ENCODE measurements around the gene CACHD1.
A peak's percentile ranks its signal among the peaks of the same experiment; 100 is the strongest.

The CACHD1 gene

DNA sequence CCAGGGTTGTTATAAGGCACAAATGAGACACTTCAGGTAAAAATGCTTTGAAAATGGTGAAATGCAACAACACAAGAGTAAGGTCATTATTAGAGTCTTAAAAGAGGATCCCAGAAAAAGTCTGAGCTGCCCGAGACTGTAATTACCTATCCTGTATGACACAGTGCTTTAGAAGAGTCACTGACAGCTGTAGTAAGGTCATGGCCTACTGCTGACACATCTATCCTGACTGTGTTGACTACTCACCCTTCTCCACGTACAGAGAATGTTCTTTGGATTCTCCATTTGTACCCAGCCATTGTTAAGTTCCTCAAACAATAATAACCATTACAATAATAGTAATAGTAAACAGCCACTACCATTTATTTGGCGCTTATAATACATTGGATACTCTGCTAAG is 104.4 kb downstream of the CACHD1 start:
- no peaks in the 10 kb centered on the region for H3K9me3 ChIP-seq (ENCODE audit: control extremely low read depth in 1 of 5, control insufficient read depth in 4 of 5, insufficient read depth in 2 of 5, low read depth in 1 of 5, low read length in 4 of 5)
- H3K4me1 ChIP-seq (ENCODE audit: control extremely low read depth in 1 of 4, control insufficient read depth in 4 of 4, insufficient read depth in 4 of 4, low read length in 3 of 4): peaks cover 0 to 4% (median 0%) of the 10 kb centered on the region in 4 experiments
- H3K27me3 ChIP-seq (replicated peaks in 2 of 5; ENCODE audit: control insufficient read depth in 4 of 5, insufficient read depth in 5 of 5, low read length in 4 of 5): no peaks in the 10 kb centered on the region
- H3K36me3 ChIP-seq (ENCODE audit: control insufficient read depth in 4 of 4, insufficient read depth in 4 of 4, low read length in 3 of 4): no peaks in the 10 kb centered on the region
- H3K4me3 ChIP-seq (ENCODE audit: control insufficient read depth in 1 of 7, extremely low read depth in 1 of 7, insufficient read depth in 4 of 7, low read depth in 2 of 7, low read length in 6 of 7): no peak overlapping the region
- CTCF ChIA-PET: interaction anchor here (1.0 kb wide), 1 partner anchor 13 kb away, joined by 4 read pairs; no protein-coding TSS in a partner anchor
- DNase-seq: no peak
- WGBS (ENCODE audit: insufficient coverage): 90% methylated on average over 2 of the region's 3 CpGs
- POLR2A ChIA-PET: no interaction called here
- no peak overlapping the region for H3K27ac ChIP-seq (ENCODE audit: insufficient read depth in 1 of 2, low read depth in 1 of 2, low read length in 2 of 2, poor library complexity in 1 of 2, severe bottlenecking in 2 of 2)

DNA sequence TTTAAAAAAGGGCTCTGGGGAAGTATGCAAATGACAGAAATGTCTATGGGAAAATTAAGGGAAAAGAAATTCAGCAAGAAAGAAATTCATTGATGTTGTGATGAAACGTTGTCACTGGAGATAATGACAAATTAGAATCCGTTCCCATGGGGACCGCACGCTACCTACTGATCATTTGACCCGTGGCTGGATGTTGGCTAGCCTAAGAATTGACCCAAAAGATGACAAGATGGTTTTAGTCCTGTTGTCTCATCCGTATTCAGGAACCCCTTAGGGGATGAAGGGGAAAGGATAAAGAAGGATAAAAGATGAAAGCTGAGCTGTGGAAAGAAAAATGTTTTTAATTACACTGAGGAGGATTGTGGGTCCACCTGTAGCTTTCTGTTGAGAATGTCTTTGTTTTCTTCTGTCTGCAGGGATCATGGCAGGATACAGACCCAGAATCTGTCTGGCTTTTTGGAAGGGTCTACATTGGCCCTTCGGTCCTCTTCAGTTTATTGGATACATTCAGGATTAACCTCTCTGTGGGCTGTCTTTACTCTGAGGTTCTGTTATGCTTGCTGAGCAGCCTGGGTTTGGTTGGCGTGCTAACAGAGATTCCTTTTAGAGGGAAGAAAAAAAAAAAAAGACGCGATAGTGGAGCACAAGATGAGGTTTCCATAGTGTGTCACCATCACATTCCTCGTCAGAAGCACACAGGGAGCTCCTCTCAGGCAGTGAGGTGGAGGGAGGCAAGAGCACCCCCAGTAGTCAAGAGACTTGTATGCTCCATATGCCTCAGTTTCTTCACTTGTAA is 106.2 kb downstream of the CACHD1 start:
- 98% methylated on average over 6 of the region's 11 CpGs for WGBS (ENCODE audit: insufficient coverage)
- ChIA-PET POLR2A (no interaction called here), CTCF (no interaction called here)

DNA sequence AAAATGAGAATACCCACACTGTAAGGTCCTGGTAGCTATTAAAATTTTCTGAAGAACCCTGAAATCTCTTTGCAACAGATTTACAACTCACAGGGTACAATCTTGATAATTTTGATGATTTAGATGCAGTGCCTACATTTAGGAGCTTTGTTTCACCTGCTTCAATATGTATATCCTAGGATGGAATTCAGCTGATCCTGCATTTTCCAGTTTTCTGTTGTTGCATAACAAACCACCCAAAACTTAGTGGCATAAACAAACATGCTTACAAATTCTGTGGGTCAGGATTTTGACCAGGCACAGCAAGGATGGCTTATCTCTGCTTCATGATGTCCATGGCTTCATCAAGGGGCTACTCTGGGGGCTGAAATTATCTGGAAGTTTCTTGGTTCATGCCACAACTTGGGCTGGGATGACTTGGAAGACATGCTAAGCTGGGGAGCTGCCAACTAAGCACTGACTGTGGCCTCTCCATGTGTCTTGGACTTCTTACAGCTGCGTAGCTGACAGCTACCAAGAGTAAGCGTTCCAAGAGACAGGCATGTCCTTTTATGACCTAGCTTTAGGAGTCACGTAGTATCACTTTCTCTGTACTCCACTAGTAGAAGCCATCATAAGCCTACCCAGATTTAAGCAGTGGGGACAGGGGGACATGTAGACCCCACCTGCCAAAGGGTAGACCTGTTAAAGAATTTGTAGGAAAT is 108.5 kb downstream of the CACHD1 start:
- CTCF ChIA-PET: interaction anchor here (1.5 kb wide), 1 partner anchor 8 kb away, joined by 3 read pairs; no protein-coding TSS in a partner anchor

More for the DNA sequence above, 106.2 kb downstream of the CACHD1 start:
- no peaks in the 10 kb centered on the region for H3K36me3 ChIP-seq (ENCODE audit: control insufficient read depth in 4 of 4, insufficient read depth in 4 of 4, low read length in 3 of 4)
- no peak for DNase-seq
- no peak overlapping the region for H3K27ac ChIP-seq (ENCODE audit: insufficient read depth in 1 of 2, low read depth in 1 of 2, low read length in 2 of 2, poor library complexity in 1 of 2, severe bottlenecking in 2 of 2)
- H3K4me3 ChIP-seq (ENCODE audit: control insufficient read depth in 1 of 7, extremely low read depth in 1 of 7, insufficient read depth in 4 of 7, low read depth in 2 of 7, low read length in 6 of 7): no peak overlapping the region
- H3K27me3 ChIP-seq (replicated peaks in 2 of 5; ENCODE audit: control insufficient read depth in 4 of 5, insufficient read depth in 5 of 5, low read length in 4 of 5): no peaks in the 10 kb centered on the region
- H3K4me1 ChIP-seq (ENCODE audit: control extremely low read depth in 1 of 4, control insufficient read depth in 4 of 4, insufficient read depth in 4 of 4, low read length in 3 of 4): no peaks in the 10 kb centered on the region
- no peaks in the 10 kb centered on the region for H3K9me3 ChIP-seq (ENCODE audit: control extremely low read depth in 1 of 5, control insufficient read depth in 4 of 5, insufficient read depth in 2 of 5, low read depth in 1 of 5, low read length in 4 of 5)

DNA sequence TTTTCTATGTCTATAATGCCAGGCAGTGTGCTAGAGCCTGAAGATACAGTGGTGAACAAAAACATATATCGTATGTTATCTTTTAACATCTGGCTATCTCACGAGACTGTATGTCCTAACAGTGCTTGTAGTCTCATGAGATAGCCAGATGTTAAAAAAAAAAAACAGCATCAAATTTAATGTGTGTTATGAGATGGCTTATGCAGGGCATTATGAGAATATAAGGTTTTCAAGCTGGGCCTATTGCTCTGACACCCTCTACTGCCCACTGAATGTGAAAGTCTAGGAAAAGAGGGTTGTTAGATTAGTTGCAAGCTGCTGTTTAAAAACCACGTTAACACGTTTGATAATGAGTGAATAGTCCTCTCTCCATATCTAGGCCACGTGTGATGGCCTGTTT is 109.8 kb downstream of the CACHD1 start:
- CTCF ChIA-PET: no interaction called here
- H3K36me3 ChIP-seq (ENCODE audit: control insufficient read depth in 4 of 4, insufficient read depth in 4 of 4, low read length in 3 of 4): no peaks in the 10 kb centered on the region
- H3K4me3 ChIP-seq (ENCODE audit: control insufficient read depth in 1 of 7, extremely low read depth in 1 of 7, insufficient read depth in 4 of 7, low read depth in 2 of 7, low read length in 6 of 7): no peak overlapping the region
- WGBS (ENCODE audit: insufficient coverage): 90% methylated on average over 2 of the region's 5 CpGs
- no peaks in the 10 kb centered on the region for H3K4me1 ChIP-seq (ENCODE audit: control extremely low read depth in 1 of 4, control insufficient read depth in 4 of 4, insufficient read depth in 4 of 4, low read length in 3 of 4)
- POLR2A ChIA-PET: no interaction called here
- H3K27me3 ChIP-seq (replicated peaks in 2 of 5; ENCODE audit: control insufficient read depth in 4 of 5, insufficient read depth in 5 of 5, low read length in 4 of 5): no peaks in the 10 kb centered on the region
- H3K9me3 ChIP-seq (ENCODE audit: control extremely low read depth in 1 of 5, control insufficient read depth in 4 of 5, insufficient read depth in 2 of 5, low read depth in 1 of 5, low read length in 4 of 5): no peaks in the 10 kb centered on the region
- H3K27ac ChIP-seq (ENCODE audit: insufficient read depth in 1 of 2, low read depth in 1 of 2, low read length in 2 of 2, poor library complexity in 1 of 2, severe bottlenecking in 2 of 2): no peak overlapping the region
- peak in 2 of 3 donors; percentile 9 to 10 for DNase-seq

More for the DNA sequence above, 108.5 kb downstream of the CACHD1 start:
- Histone ChIP-seq H3K4me3 (ENCODE audit: control insufficient read depth in 1 of 7, extremely low read depth in 1 of 7, insufficient read depth in 4 of 7, low read depth in 2 of 7, low read length in 6 of 7) (no peak overlapping the region), H3K27me3 (replicated peaks in 2 of 5; ENCODE audit: control insufficient read depth in 4 of 5, insufficient read depth in 5 of 5, low read length in 4 of 5) (no peaks in the 10 kb centered on the region), H3K9me3 (ENCODE audit: control extremely low read depth in 1 of 5, control insufficient read depth in 4 of 5, insufficient read depth in 2 of 5, low read depth in 1 of 5, low read length in 4 of 5) (no peaks in the 10 kb centered on the region), H3K27ac (ENCODE audit: insufficient read depth in 1 of 2, low read depth in 1 of 2, low read length in 2 of 2, poor library complexity in 1 of 2, severe bottlenecking in 2 of 2) (no peak overlapping the region), H3K36me3 (ENCODE audit: control insufficient read depth in 4 of 4, insufficient read depth in 4 of 4, low read length in 3 of 4) (no peaks in the 10 kb centered on the region), H3K4me1 (ENCODE audit: control extremely low read depth in 1 of 4, control insufficient read depth in 4 of 4, insufficient read depth in 4 of 4, low read length in 3 of 4) (no peaks in the 10 kb centered on the region)
- whole genome bisulfite sequencing (ENCODE audit: insufficient coverage): 100% methylated on average over 2 of the region's 3 CpGs
- DNase-seq: no peak
- POLR2A ChIA-PET: interaction anchor here (0.9 kb wide), 1 partner anchor 21 kb away, joined by 3 read pairs; no protein-coding TSS in a partner anchor

DNA sequence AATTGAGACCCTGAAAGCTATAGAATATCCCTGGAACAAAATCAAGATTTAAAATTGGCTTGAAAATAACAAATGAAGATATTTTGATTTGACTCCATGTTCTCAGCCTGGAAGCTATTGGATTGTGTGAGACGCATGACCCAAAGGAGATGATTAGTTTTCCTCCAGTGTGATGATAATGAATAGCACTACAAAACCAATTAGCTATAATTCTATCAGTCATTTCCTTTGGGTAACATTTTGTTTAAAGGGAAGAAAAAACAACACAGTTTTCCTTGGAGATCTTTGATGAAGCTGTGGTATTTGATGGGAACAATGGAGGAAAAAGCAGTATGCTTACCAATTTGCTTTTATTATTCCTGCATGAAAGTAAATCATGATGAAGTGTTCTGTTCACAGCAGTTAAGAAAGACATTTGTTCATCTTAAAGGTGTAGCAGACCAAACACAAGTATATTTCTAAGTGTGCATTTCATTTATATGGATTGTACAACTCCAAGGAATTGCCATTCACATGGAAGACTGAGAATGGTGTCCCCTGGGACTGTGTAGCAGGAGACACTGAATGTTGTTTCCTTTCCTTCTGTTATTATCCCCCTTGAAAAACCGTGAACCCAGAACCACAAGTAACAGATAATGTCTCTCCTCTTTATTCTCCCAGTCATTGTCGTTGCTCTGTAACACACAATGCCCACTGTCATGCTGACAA is 111.4 kb downstream of the CACHD1 start:
- CTCF ChIA-PET: no interaction called here
- no peak overlapping the region for H3K4me3 ChIP-seq (ENCODE audit: control insufficient read depth in 1 of 7, extremely low read depth in 1 of 7, insufficient read depth in 4 of 7, low read depth in 2 of 7, low read length in 6 of 7)
- H3K27ac ChIP-seq (ENCODE audit: insufficient read depth in 1 of 2, low read depth in 1 of 2, low read length in 2 of 2, poor library complexity in 1 of 2, severe bottlenecking in 2 of 2): no peak overlapping the region
- WGBS (ENCODE audit: insufficient coverage): 80% methylated on average over 1 of the region's 3 CpGs
- no peak for DNase-seq
- no peaks in the 10 kb centered on the region for H3K27me3 ChIP-seq (replicated peaks in 2 of 5; ENCODE audit: control insufficient read depth in 4 of 5, insufficient read depth in 5 of 5, low read length in 4 of 5)
- no peaks in the 10 kb centered on the region for H3K4me1 ChIP-seq (ENCODE audit: control extremely low read depth in 1 of 4, control insufficient read depth in 4 of 4, insufficient read depth in 4 of 4, low read length in 3 of 4)
- peaks cover 0 to 3% (median 0%) of the 10 kb centered on the region in 4 experiments for H3K36me3 ChIP-seq (ENCODE audit: control insufficient read depth in 4 of 4, insufficient read depth in 4 of 4, low read length in 3 of 4)
- POLR2A ChIA-PET: no interaction called here
- no peaks in the 10 kb centered on the region for H3K9me3 ChIP-seq (ENCODE audit: control extremely low read depth in 1 of 5, control insufficient read depth in 4 of 5, insufficient read depth in 2 of 5, low read depth in 1 of 5, low read length in 4 of 5)

DNA sequence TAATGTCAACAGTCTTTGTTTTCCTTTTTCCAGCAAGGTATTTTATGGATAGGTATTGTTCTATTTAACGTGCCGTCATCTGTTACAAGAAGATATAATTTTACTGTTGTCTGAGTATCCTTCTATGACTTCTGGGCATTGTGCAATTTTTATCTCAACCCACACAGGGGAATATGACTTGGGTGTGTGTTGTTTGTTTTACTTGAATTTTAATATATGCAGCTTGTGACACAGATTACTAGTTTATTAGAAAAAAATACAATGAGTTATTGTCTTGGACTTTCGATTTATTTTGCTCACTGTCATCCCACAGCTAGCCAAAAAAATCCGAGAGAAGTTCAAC is 111.9 kb downstream of the CACHD1 start:
- Histone ChIP-seq H3K27me3 (replicated peaks in 2 of 5; ENCODE audit: control insufficient read depth in 4 of 5, insufficient read depth in 5 of 5, low read length in 4 of 5) (no peaks in the 10 kb centered on the region), H3K4me3 (ENCODE audit: control insufficient read depth in 1 of 7, extremely low read depth in 1 of 7, insufficient read depth in 4 of 7, low read depth in 2 of 7, low read length in 6 of 7) (no peak overlapping the region), H3K4me1 (ENCODE audit: control extremely low read depth in 1 of 4, control insufficient read depth in 4 of 4, insufficient read depth in 4 of 4, low read length in 3 of 4) (no peaks in the 10 kb centered on the region), H3K9me3 (ENCODE audit: control extremely low read depth in 1 of 5, control insufficient read depth in 4 of 5, insufficient read depth in 2 of 5, low read depth in 1 of 5, low read length in 4 of 5) (no peaks in the 10 kb centered on the region), H3K36me3 (ENCODE audit: control insufficient read depth in 4 of 4, insufficient read depth in 4 of 4, low read length in 3 of 4) (peaks cover 0 to 3% (median 0%) of the 10 kb centered on the region in 4 experiments), H3K27ac (ENCODE audit: insufficient read depth in 1 of 2, low read depth in 1 of 2, low read length in 2 of 2, poor library complexity in 1 of 2, severe bottlenecking in 2 of 2) (no peak overlapping the region)
- DNase-seq: no peak
- ChIA-PET CTCF (no interaction called here), POLR2A (no interaction called here)
- WGBS (ENCODE audit: insufficient coverage): 100% methylated on average over 2 of the region's 4 CpGs
